NOMO-1 (cell line): ENCODE results near the gene CD2AP.
A peak's percentile ranks its signal among the peaks of the same experiment; 100 is the strongest.
"Not testable (repeated sequence)": the region's sequence is repeated elsewhere in the genome, so short reads cannot be mapped to it uniquely, and the experiment has no call there.

Experiments used
- DNase-seq, 2 experiments: peaks; one replicate each; lab custom pipeline; 2025; ENCODE audit not compliant: unreplicated experiment in 2 of 2; lab: John Stamatoyannopoulos, UW

The CD2AP gene, protein sequence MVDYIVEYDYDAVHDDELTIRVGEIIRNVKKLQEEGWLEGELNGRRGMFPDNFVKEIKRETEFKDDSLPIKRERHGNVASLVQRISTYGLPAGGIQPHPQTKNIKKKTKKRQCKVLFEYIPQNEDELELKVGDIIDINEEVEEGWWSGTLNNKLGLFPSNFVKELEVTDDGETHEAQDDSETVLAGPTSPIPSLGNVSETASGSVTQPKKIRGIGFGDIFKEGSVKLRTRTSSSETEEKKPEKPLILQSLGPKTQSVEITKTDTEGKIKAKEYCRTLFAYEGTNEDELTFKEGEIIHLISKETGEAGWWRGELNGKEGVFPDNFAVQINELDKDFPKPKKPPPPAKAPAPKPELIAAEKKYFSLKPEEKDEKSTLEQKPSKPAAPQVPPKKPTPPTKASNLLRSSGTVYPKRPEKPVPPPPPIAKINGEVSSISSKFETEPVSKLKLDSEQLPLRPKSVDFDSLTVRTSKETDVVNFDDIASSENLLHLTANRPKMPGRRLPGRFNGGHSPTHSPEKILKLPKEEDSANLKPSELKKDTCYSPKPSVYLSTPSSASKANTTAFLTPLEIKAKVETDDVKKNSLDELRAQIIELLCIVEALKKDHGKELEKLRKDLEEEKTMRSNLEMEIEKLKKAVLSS

DNA sequence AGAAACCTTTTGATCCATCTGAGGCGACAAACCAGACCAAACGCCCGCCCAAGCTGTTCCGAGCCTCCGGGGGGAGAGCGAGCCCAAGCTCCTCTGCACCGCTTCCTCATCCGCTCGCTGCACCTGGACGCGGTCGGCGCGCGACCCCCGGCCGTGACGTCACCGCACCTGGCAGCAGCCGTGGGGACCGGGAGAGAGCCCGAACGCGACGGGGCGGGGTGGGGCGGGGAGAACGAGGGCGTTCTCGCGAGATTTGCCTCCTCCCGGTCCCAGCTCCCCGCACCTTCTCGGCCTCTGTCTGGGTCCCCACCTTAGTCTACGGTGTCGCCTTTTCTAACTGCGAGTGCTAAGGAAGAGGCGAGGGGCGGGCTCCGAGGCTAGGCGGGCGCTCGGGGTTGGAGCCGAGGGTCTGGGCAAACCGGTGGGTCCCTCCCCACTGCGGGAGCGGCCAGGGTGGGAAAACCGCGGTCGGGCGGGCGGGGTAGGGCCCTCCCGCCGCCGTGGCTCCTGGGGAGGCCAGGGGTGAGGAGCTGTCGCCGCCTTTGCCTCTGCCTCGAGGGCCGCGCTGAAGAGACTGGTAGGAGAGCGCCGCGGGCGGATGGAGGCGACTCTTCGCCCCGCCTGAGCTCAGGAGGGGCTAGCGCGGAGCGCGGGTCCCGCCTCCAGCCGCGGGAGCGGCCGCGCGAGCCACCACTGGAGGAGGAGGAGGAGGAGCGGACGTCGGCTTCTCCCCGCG, at the start of gene CD2AP:
CD2AP (plus strand) TSS at position 293 of the 736 bp plus-strand sequence. CDS start 456 bp downstream, outside the sequence.
- peak; percentile 71 to 76 for DNase-seq

DNA sequence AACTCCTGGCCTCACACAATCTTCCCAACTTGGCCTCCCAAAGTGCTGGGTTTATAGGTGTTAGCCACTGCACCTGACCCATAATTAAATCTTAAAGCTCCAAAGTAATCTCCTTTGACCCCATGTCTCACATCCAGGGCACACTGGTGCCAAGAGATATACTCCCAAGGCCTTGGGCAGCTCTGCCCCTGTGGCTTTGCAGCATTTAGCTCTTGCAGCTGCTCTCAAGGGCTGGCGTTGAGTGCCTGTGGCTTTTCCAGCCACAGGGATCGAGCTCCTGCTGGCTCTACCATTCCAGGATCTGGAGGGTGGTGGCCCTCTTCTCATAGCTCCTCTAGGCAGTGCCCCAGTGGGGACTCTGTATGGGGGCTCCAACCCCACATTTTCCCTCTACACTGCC, 49.3 kb upstream of the CD2AP start:
- no peak for DNase-seq

DNA sequence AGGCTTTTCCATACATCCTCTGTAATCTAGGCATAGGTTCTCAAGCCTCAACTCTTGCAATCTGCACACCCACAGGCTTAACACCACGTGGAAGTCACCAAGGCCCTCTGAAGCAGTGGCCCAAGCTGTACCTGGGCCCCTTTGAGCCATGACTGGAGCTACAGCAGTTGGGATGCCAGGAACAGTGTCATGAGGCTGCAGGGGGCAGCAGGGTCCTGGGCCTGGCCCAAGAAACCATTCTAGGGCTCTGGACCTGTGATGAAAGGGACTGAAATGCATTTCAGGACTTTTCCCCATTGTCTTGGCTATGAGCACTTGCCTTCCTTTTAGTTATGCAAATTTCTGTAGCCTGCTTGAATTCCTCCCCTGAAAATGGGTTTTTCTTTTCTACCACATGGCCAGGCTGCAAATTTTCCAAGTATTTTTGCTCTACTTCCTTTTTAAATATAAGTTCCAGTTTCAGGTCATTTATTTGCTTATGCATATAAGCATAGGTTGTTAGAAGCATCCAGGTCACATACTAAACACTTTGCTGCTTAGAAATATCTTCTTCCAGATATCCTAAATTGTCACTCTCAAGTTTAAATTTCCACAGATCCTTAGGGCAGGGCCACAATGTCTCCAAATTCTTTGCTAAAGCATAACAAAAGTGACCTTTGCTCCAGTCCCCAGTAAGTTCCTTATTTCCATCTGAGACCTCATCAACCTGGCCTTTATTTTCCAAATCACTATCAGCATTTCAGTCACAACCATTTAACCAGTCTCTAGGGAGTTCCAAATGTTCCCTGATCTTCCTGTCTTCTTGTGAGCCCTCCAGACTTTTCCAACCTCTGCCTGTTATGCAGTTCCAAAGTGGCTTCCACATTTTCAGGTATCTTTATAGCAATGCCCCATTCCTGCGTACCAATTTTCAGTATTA, 48.6 kb upstream of the CD2AP start:
- no peak for DNase-seq

DNA sequence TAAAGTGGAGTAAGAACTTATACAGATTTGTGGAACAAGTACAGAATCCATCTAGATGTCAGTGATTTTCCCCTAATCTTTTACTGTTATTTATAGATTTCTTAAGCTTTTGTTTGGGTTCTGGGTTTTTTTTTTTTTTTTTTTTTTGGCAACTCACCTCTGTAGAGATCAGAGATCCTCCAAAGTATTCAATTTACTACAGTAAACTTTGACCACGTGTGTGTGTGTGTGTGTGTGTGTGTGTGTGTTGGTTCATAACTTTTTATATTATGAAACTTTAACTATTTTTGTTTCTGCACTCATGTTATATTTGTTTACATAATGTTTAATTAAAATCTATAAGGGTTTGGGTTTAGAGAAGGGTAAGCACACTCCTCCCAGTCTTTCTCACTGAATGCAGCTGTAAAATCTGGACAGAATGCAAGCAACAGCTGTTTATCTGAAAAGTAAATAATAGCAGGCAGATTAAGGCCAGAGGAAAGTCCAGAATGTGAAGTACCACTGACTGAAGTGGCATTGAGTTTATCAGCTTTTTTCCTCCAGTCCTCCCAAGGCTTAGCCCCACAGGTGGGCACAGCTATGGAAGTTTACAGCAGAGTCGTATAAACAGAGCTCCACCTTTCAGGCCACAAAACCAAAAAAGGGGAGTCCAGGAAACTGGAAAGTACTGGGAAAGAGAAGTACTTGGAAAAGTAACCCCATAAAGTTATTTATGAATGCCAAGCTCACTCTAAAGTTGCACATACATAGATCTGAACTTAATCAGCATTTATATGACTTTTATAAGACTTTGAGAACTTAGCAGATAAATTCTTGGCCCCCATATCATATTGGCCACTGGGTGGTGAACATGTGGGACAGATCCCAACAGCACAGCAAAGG, 43.0 kb upstream of the CD2AP start:
- no peak for DNase-seq

DNA sequence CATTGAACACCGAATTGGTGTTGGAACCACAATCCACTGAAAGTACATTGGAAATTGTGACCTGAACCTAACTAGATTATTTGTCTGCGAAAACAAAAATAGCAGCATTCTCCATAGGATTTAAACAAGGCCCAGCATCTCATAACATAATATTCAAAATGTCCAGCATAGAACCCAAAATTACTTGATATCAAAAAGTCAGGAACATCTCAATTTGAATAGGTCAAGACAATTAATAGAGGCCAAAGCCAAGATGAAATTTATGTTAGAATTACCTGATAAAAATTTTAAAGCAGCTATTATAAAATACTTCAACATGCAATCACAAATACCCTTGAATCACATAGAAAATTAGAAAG, 42.4 kb upstream of the CD2AP start:
- DNase-seq = no peak

GRCh38 chr6:47437592-47437991, 40.0 kb upstream of the CD2AP start:
- peak; percentile 33 to 66 for DNase-seq

DNA sequence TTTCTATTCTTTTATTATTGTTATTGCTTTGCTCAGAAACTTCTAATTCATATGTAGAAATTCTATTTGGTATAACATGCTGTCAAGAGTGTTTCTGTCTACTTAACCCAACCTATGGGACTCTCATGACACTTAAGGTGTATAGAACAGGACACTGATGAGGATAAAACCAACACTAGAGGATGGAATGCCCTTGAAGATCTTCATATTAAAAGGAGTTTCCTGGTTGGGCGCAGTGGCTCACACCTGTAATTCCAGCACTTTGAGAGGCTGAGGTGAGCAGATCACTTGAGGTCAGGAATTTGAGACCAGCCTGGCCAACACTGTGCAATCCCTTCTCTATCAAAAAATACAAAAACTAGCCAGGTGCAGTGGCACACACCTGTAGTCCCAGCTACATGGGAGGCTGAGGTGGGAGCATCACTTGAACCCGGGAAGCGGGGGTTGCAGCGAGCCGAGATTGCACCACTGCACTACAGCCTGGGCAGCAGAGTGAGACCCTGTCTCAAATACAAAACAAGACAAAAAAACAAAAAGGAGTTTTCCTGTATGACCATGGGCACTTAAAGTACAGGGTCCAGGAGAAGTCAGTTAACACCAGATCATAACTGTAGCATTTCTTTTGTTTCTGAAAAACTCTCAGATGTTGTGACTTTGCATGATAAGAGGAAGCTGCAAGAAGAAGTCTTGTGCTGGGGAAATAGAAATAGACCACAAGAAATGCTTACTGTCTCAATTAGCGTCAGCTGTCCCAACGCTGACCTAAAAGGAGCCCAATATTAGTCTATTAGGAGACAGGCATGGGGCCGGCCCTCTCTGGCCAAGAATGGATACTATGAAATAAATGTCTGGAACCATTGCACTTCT, 38.9 kb upstream of the CD2AP start:
- DNase-seq = peak; percentile 19 to 70

DNA sequence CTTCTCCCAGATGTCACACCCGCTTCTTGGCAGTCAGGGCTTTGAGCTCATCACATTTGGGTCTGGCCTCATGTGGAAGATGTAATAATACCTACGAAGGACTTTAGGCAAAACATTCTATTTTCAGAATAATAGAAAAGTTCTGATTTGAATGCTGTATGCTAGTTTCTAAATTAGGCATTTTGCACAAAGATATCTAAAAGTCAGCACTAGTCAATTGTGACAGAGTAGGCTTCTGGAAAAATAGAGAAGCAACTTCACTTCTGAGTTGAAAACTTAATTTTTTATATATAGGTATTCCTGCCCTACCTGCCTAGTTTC, 38.3 kb upstream of the CD2AP start:
- DNase-seq = no peak

- DNase-seq = no peak
Observed at GRCh38 chr6:47440719-47441118, 36.9 kb upstream of the CD2AP start.

DNA sequence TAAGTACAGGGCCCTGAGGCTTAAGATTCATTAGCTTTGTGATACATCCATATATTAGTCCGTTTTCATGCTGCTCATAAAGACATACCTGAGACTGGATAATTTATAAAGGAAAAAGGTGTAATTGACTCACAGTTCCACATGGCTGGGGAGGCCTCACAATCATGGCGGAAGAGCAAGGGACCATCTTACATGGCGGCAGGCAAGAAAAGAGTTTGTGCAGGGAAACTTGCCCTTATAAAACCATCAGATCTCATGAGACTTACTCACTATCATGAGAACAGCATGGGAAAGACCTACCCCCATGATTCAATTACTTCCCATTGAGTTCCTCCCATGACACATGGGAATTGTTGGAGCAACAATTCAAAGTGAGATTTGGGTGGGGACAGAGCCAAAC, 32.6 kb upstream of the CD2AP start:
- DNase-seq = not testable (repeated sequence)

- DNase-seq = peak in 1 of 2 experiments; percentile 11
Observed at GRCh38 chr6:47446669-47447330, 30.8 kb upstream of the CD2AP start.

DNA sequence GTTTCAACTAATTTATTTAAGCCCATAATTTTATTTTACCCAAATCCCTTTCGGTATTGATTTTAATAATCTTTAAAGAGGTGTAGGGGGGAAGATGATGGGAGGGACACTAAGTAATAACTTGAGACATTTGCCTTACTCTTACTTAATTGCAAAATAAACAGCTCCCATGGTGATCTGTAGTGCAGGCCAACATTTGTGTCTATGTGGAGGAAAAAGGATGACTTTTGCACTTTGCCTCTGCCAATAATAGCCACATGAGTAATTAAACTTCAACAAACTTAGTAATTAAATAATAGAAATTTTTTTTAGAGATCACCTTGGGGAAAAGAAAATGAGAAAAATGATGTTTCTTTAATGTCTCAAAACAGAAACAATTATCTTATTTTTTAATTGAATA, 29.9 kb upstream of the CD2AP start:
- DNase-seq = no peak

GRCh38 chr6:47451162-47451561, 26.4 kb upstream of the CD2AP start:
- no peak for DNase-seq

- no peak for DNase-seq
Observed at GRCh38 chr6:47452899-47453298, 24.7 kb upstream of the CD2AP start.

DNA sequence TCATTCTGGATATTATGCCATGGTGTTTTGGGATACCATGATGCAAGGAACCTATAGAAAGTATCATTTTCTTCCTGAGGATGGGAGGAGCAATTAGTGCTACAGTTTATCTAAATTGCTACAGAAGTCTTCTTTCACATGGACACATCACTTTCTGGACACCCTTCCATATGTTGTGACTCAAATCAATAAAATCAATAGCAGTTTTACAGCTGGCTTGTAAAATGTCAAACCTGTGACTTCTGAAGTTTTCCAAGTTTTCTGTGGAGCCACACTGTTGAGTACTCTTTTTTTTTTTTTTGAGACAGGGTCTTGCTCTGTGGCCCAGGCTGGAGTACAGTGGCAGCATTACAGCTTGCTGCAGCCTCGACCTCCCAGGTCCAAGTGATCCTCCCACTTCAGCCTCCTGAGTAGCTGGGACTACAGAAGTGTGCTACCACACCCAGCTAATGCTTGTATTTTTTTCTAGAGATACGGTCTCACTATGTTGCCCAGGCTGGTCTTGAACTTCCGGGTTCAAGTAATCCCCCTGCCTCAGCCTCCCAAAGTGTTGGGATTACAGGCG, 24.1 kb upstream of the CD2AP start:
- DNase-seq = no peak

DNA sequence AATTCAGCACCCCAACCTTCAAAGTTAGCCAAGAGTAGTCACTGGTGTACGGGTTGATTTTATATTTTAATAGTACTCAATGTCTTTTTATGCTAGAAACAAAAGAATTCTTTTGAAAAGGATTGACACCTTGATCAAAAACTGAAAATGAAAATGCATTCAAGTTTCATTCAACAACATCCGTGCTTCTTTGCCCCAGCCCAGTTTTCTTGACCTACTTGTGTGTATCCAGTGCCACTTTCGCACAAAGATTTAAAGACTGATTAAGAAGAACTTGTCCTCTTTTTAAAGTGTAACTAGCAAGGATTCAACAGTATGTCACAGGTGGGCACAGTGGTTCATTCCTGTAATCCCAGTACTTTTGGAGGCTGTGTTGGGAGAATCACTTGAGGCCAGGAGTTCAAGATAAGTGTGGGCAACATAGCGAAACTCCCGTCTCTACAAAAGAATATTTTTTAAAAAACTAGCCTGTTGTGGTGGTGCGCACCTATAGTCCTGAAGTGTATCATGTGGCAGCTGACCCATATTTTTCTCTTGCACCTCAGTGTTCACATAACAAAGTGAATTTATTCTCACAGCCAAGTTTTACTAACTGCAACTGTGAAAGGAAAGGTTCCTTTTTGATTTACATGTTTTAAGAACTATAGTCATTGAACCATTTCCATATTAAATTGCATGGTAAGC, 22.7 kb upstream of the CD2AP start:
- no peak for DNase-seq

DNA sequence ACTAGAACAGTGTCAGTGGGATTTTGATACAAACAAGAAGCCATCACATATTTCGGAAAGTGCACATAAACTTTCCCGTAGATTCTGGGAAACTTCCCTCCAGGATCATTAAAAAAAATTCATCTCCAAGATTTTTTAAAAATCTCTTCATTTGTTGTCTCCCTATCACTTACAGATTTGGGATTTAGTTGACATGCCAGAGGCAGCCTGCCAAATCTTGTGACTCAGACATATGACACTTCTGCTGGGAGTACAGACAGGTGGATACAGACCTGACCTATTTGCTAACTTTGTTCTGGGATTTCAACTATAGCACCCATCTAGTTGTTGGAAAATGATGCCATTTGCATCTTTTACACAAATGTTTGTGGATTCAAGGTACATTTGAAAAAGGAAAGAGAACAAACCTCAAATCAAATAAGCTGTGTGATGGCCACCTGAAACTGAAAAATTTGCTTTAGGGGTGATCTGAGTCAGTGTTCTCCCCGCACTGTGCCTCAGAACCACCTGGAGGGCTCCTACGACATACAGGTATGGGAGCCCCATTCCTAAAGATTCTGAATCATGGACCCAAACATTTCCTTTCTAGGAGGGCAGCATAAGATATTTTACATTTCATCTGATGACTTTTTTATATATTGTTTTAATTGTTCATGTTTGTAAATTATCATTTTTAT, 21.9 kb upstream of the CD2AP start:
- DNase-seq = no peak
